Activated effector memory CD4-positive, alpha-beta T cell treated with anti-CD3 and anti-CD28 coated beads, Interleukin-2, amount 50 U/mL, for 16 hours (primary cell): ENCODE data around the gene TAF11L6.
"Not testable (repeated sequence)": the region's sequence is repeated elsewhere in the genome, so short reads cannot be mapped to it uniquely, and the experiment has no call there.

Experiments
- DNase-seq: peaks from one replicate; pipeline ENCODE4 v3.0.0-alpha.2; 2020

Gene TAF11L6

DNA sequence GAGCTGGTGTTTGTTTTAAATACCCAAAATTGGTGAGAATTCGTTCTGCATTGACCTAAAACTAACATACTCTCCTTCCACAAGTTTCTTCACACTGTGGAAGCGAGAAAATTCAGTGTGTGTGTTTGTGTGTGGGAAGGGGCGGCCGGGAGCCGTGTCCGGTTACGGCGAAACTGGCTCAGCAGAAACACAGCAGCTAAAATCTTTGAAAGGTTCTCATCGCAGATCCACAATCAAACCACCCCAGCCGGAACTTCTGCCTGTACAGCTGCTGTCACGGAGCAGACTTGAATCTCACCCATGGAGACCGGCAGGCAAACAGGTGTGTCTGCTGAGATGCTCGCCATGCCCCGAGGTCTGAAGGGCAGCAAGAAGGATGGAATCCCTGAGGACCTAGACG, at the start of gene TAF11L6:
TSS of gene TAF11L6 (plus strand) at position 301 of the 400 bp plus-strand sequence.
- not testable (repeated sequence) for DNase-seq

DNA sequence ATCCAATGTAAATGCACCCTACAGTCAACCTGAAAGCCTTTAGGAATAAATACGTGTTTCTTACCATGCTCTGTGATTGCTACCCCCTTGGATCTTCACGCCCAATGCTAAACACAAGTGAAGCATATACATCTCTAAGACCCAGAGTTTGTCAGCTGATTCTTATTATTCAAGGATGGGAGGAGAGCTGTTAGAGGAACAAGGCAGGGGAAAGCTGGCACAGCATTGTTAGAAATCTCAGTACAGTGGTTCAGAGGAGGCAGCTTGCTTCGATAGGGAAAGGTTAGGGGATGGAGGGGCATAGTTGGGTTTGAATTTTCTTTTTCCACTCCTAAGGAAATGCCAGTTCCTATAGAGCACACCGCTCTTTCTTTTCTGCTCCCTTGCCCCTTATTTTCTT, 47.1 kb upstream of the TAF11L6 start:
- no peak for DNase-seq

DNA sequence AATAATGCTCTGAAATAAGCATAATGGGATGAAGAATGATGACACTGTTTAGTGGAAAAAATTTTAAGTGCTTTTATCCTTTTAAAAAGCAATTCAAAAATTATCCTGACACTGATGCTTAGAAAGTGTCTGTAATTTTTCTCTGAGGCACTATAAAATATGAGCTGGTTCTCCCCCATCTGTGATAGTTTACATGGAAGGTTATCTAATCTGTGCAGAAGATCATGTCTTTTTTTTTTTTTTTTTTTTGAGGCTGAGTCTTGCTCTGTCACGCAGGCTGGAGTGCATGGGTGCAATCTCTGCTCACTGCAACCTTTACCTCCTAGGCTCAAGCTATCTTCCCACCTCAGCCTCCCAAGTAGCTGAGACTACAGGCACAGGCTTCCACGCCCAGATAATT, 45.7 kb upstream of the TAF11L6 start:
- DNase-seq = no peak

DNA sequence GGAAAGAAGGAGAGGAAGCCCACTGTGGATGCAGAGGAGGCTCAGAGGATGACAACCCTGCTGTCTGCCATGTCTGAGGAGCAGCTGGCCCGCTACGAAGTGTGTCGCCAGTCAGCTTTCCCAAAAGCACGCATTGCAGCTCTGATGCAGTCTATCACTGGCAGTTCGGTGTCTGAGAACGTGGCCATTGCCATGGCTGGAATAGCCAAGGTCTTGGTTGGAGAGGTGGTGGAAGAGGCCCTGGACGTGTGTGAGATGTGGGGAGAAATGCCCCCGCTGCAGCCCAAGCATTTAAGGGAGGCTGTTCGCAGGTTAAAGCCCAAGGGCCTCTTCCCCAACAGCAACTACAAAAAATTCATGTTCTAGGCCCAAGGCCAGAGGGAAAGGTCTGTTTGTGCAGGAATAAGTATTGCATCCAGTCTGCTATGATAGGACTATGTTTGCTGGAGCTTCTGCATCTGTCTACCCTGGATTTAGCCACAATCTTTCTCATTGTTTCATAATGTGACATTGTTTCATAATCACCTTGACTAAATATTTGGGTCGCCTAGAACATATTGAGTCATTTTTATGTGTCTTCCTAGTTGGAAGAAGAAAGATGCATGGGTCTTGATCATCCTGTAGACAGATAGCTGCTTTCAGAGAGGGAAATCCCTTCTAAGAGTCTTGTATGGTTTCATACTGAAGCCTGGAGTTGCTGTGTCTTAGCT, 41.9 kb upstream of the TAF11L6 start:
- not testable (repeated sequence) for DNase-seq

DNA sequence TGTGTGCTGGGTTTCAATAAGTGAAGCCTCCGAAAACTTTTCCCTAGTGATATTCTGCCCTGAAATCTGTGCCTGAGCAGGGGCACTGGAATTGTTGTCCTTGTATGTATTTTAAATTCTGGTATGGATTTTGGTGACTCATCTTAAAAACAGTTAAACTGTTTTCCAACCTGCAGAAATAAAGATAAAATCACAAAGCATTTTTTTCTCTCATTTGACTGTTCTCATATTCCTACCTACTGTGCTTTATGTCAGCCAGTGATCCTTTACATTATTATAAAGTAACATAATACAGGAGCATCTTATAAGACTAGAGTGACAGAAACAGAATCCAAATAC, 41.3 kb upstream of the TAF11L6 start:
- no peak for DNase-seq

DNA sequence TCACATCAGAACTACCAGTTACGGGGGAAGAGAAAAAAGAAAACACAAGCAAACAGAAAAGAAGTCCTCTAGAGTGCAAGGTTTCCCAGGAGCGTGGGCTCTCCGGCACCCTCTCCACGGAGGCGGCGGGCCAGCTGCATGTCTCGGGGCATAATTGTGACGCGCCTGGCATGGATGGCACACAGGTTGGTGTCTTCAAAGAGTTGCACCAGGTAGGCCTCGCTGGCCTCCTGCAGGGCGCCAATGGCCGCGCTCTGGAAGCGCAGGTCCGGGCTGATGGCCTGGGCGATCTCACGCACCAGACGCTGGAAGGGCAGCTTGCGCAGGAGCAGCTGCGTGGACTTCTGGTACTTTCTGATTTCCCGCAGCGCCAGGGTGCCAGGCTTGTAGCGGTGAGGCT, 37.2 kb upstream of the TAF11L6 start:
- not testable (repeated sequence) for DNase-seq

DNA sequence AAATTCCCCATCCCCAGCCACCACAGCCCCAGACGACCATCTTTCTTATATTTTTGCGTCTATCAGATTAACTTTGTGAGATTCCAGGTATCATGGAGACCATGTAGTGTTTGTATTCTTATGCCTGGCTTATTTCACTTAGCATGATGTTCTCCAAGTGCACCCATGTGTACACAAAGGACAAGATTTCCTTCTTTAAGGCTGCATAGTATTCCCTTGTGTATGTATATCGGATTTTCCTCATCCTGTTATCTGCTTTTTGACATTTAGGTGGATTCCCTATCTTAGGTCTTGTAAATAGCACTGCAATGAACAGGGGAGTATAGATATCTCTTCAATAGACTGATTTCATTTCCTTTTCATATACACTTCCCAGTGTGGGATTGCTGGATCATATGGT, 35.7 kb upstream of the TAF11L6 start:
- DNase-seq = no peak

DNA sequence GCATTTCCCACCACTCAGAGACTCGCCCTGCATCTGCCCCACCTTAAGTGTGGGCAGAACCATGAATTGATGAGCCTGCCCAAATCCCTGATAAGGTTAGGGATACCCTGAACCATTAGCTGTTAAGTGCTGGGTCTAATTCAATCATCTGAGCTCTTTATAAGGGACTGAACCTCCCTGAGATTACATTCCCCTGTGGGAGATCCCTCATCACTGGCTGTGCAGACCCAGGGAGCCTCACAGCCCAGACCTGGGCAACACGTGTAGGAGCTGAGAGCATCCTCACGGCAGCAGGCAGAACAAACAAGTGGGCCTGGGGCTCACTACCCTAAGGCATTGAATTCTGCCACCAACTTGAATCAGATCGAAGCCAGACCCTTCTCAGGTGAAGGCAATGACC, 31.0 kb upstream of the TAF11L6 start:
- no peak for DNase-seq

DNA sequence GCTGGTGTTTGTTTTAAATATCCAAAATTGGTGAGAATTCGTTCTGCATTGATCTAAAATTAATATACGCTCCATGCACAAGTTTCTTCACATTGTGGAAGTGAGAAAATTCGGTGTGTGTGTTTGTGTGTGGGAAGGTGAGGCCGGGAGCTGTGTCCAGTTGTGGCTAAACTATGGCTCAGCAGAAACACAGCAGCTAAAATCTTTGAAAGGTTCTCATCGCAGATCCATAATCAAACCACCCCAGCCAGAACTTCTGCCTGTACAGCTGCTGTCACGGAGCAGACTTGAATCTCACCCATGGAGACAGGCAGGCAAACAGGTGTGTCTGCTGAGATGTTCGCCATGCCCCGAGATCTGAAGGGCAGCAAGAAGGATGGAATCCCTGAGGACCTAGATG, 30.5 kb upstream of the TAF11L6 start, which contains the start of gene TAF11L2:
TSS of gene TAF11L2 (plus strand) at position 301 of the 400 bp plus-strand sequence.
- DNase-seq = not testable (repeated sequence)

DNA sequence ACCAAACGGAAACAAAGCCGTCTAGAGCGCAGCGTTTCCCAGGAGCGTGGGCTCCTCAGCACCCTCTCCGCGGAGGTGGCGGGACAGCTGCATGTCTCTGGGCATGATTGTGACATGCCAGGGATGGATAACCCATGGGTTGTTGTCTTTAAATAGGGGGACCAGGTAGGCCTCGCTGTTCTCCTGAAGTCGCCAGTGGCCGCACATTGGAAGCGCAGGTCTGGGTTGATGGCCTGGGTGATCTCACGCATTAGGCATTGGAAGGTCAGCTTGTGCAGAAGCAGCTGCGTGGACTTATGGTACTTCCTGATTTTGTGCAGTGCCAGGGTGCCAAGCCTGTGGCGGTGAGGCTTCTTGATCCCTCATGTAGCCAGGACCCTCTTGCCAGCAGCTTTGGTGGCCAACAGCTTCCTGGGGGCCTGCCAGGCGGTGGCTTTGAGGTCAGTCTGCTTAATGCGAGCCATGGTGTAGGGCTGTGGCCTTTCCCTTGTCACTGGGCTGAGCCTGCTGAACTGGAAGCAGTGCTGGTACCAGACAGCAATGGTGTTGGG, 16.6 kb upstream of the TAF11L6 start:
- no peak for DNase-seq

DNA sequence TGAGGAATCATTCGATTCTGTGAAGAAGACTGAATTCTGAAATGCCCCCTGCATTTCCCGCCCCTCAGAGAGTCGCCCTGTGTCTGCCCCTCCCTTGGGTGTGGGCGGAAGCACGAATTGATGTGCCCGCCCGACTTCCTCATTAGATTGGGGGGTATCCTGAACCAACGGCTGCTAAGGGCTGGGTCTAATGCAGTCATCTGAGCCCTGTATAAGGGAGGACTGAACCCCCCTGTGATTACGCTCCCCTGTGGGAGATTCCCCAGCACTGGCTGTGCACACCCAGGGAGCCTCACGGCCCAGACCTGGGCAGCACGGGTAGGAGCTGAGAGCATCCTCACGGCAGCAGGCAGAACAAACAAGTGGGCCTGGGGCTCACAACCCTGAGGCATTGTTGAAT, 10.9 kb upstream of the TAF11L6 start:
- DNase-seq = peak; percentile 70

DNA sequence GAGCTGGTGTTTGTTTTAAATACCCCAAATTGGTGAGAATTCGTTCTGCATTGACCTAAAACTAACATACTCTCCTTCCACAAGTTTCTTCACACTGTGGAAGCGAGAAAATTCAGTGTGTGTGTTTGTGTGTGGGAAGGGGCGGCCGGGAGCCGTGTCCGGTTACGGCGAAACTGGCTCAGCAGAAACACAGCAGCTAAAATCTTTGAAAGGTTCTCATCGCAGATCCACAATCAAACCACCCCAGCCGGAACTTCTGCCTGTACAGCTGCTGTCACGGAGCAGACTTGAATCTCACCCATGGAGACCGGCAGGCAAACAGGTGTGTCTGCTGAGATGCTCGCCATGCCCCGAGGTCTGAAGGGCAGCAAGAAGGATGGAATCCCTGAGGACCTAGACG, 10.4 kb upstream of the TAF11L6 start, which contains the start of gene TAF11L3:
TSS of gene TAF11L3 (plus strand) at position 301 of the 400 bp plus-strand sequence.
- DNase-seq = not testable (repeated sequence)

DNA sequence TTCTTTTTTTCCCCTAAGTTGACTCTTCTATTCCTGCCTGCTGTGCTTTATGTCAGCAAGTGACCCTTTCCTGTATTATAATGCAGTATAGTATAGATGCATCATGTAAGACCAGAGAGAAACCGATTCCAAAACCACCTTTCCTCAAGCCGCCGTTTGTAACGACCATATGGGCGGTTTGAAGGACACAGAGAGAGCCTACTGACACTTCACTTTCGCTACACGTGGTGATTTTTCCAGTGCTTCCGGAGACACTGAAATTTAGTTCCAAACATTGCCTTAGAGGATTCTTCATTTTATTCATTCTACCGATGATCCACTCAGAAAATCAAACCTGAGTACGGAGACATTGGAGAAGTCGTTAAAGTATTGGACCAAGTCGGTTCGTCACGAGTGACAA, 9.0 kb upstream of the TAF11L6 start:
- DNase-seq = not testable (repeated sequence)

DNA sequence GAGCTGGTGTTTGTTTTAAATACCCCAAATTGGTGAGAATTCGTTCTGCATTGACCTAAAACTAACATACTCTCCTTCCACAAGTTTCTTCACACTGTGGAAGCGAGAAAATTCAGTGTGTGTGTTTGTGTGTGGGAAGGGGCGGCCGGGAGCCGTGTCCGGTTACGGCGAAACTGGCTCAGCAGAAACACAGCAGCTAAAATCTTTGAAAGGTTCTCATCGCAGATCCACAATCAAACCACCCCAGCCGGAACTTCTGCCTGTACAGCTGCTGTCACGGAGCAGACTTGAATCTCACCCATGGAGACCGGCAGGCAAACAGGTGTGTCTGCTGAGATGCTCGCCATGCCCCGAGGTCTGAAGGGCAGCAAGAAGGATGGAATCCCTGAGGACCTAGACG, 7.0 kb upstream of the TAF11L6 start, which contains the start of gene TAF11L4:
TSS of gene TAF11L4 (plus strand) at position 301 of the 400 bp plus-strand sequence.
- not testable (repeated sequence) for DNase-seq

DNA sequence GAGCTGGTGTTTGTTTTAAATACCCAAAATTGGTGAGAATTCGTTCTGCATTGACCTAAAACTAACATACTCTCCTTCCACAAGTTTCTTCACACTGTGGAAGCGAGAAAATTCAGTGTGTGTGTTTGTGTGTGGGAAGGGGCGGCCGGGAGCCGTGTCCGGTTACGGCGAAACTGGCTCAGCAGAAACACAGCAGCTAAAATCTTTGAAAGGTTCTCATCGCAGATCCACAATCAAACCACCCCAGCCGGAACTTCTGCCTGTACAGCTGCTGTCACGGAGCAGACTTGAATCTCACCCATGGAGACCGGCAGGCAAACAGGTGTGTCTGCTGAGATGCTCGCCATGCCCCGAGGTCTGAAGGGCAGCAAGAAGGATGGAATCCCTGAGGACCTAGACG, 3.5 kb upstream of the TAF11L6 start, which contains the start of gene TAF11L5:
TSS of gene TAF11L5 (plus strand) at position 301 of the 400 bp plus-strand sequence.
- not testable (repeated sequence) for DNase-seq

DNA sequence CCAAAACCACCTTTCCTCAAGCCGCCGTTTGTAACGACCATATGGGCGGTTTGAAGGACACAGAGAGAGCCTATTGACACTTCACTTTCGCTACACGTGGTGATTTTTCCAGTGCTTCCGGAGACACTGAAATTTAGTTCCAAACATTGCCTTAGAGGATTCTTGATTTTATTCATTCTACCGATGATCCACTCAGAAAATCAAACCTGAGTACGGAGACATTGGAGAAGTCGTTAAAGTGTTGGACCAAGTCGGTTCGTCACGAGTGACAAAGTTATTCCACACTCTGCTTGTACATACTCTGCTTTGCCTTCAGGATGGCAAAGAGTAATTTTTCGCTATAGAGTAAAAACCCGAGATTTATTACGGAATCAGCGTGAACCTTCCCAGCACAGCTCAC, 2.0 kb upstream of the TAF11L6 start:
- not testable (repeated sequence) for DNase-seq
